Prostate gland (tissue), 2 donors: ENCODE measurements around the gene CEACAM16. TPM values are rescaled to one million over a fixed set of nuclear protein-coding genes. Genes with fewer than 3 reads are reported as not detected.

Experiments
- DNase-seq: peaks from one replicate; pipeline ENCODE4 v3.0.0-alpha.2; 2019; ENCODE audit warnings: low spot score
- H3K27ac ChIP-seq, 2 donors: fragments of 200-600 bp; sonication (generic); 2 replicates each; pipeline ENCODE4 v1.5.1; 2017 to 2019
- H3K27me3 ChIP-seq: fragments of 200-600 bp; sonication (generic); replicated peaks from 2 replicates; pipeline ENCODE4 v1.5.1; 2019; ENCODE audit not compliant: insufficient read depth
- H3K36me3 ChIP-seq, 2 donors: fragments of 200-600 bp; sonication (generic); 1 replicate in 1 of 2; 2 replicates in 1 of 2; pipeline versions ENCODE4 v1.5.1 to v1.8.1; 2017 to 2019
- H3K4me1 ChIP-seq: fragments of 200-600 bp; sonication (generic); replicated peaks from 2 replicates; pipeline ENCODE4 v1.5.1; 2019
- H3K4me3 ChIP-seq, 2 donors: fragments of 200-600 bp; sonication (generic); 2 replicates each; pipeline ENCODE4 v1.5.1; 2017 to 2019
- H3K9me3 ChIP-seq: fragments of 200-600 bp; sonication (generic); 2 replicates; pipeline ENCODE4 v1.5.1; 2017
- CTCF ChIP-seq, 4 experiments: fragments of 200-600 bp in 2 of 4; fragments of 450-650 bp in 2 of 4; sonication (generic) in 2 of 4; IDR thresholded peaks; 1 replicate in 3 of 4; 2 replicates in 1 of 4; pipeline ENCODE4 v1.5.1; 2016 to 2019; ENCODE audit warnings: antibody characterized with exemption in 4 of 4, mild to moderate bottlenecking in 2 of 4, moderate library complexity in 2 of 4
- POLR2A ChIP-seq: fragments of 450-650 bp; IDR thresholded peaks from one replicate; pipeline ENCODE4 v1.6.1; 2016; ENCODE audit warnings: antibody characterized with exemption, mild to moderate bottlenecking
- POLR2AphosphoS5 ChIP-seq: sonication (generic); formaldehyde crosslinking; IDR thresholded peaks from one replicate; pipeline ENCODE4 v1.6.1; 2017; ENCODE audit warnings: antibody characterized with exemption
- WGBS: methylation state at CpG from one replicate; pipeline ENCODE4 v1.1.5; 2018; 5-methylcytosine and 5-hydroxymethylcytosine counted together
- intact Hi-C: fragments of 100-400 bp; cut with DNase I; formaldehyde crosslinking; loops from one replicate; pipeline ENCODE4 v1.14.2; 2022
- total RNA-seq, 2 donors: library from RNA; depleted of rRNA; stranded (reverse); fragments of >200 nt; gene quantifications; one replicate each; pipeline ENCODE4 v1.1.0, GENCODE V29; 2016

CEACAM16 gene
- total RNA-seq, 2 donors from 2014 or later, result not detected

- H3K27me3 ChIP-seq, result no peaks in the 10 kb centered on the region
- H3K9me3 ChIP-seq, result no peaks in the 10 kb centered on the region
- no peak for DNase-seq
- no peak overlapping the region for H3K4me3 ChIP-seq
- H3K4me1 ChIP-seq, result no peaks in the 10 kb centered on the region
- peak overlapping the region in 1 of 2 donors; percentile 30 for H3K27ac ChIP-seq
- TF ChIP-seq CTCF (IDR thresholded peaks at IDR 0.05), result no peak
- 21% methylated on average over 7 of the region's 7 CpGs for WGBS
- no peaks in the 10 kb centered on the region for H3K36me3 ChIP-seq
- intact Hi-C loops, result no loop called here
Observed at GRCh38 chr19:44661904-44662303, 37.0 kb upstream of the CEACAM16 start.

GRCh38 chr19:44662691-44663385 is 36.1 kb upstream of the CEACAM16 start:
- intact Hi-C loops, result no loop called here
- H3K36me3 ChIP-seq, result no peaks in the 10 kb centered on the region
- DNase-seq, result no peak
- TF ChIP-seq CTCF (IDR thresholded peaks at IDR 0.05) (no peak), POLR2A (no peak), POLR2AphosphoS5 (no peak)
- no peak overlapping the region for H3K27ac ChIP-seq
- no peak overlapping the region for H3K4me3 ChIP-seq
- H3K4me1 ChIP-seq, result no peaks in the 10 kb centered on the region
- no peaks in the 10 kb centered on the region for H3K9me3 ChIP-seq
- WGBS, result 55% methylated on average over 7 of the region's 7 CpGs
- no peaks in the 10 kb centered on the region for H3K27me3 ChIP-seq

GRCh38 chr19:44663996-44664395 is 35.0 kb upstream of the CEACAM16 start:
- intact Hi-C loops, result no loop called here
- TF ChIP-seq CTCF (IDR thresholded peaks at IDR 0.05) (no peak), POLR2A (no peak), POLR2AphosphoS5 (no peak)
- 98% methylated on average over 5 of the region's 5 CpGs for WGBS
- no peak for DNase-seq
- H3K27ac ChIP-seq, result no peak overlapping the region
- H3K4me1 ChIP-seq, result no peaks in the 10 kb centered on the region
- no peaks in the 10 kb centered on the region for H3K27me3 ChIP-seq
- H3K4me3 ChIP-seq, result no peak overlapping the region
- H3K9me3 ChIP-seq, result no peaks in the 10 kb centered on the region
- no peaks in the 10 kb centered on the region for H3K36me3 ChIP-seq

- Histone ChIP-seq H3K27me3 (no peaks in the 10 kb centered on the region), H3K4me1 (no peaks in the 10 kb centered on the region), H3K4me3 (no peak overlapping the region), H3K9me3 (no peaks in the 10 kb centered on the region), H3K36me3 (no peaks in the 10 kb centered on the region), H3K27ac (no peak overlapping the region)
- TF ChIP-seq POLR2A (no peak), POLR2AphosphoS5 (no peak), CTCF (IDR thresholded peaks at IDR 0.05) (no peak)
- 93% methylated on average over 10 of the region's 10 CpGs for WGBS
- no peak for DNase-seq
- intact Hi-C loops, result no loop called here
Observed at GRCh38 chr19:44664976-44665375, 34.0 kb upstream of the CEACAM16 start.

GRCh38 chr19:44666852-44667556 is 31.9 kb upstream of the CEACAM16 start:
- Histone ChIP-seq H3K9me3 (no peaks in the 10 kb centered on the region), H3K27me3 (no peaks in the 10 kb centered on the region)

More at GRCh38 chr19:44666852-44667556, 31.9 kb upstream of the CEACAM16 start:
- H3K4me1 ChIP-seq, result no peaks in the 10 kb centered on the region
- TF ChIP-seq POLR2AphosphoS5 (no peak), CTCF (IDR thresholded peaks at IDR 0.05) (no peak), POLR2A (no peak)
- H3K4me3 ChIP-seq, result no peak overlapping the region
- WGBS, result 85% methylated on average over 7 of the region's 7 CpGs
- intact Hi-C loops, result no loop called here
- no peak overlapping the region for H3K27ac ChIP-seq
- no peaks in the 10 kb centered on the region for H3K36me3 ChIP-seq
- no peak for DNase-seq
